Endothelial cell of umbilical vein (primary cell): ENCODE measurements around the gene KLHL13. TPM values are rescaled to one million over a fixed set of nuclear protein-coding genes. Genes with fewer than 3 reads are reported as not detected.

ENCODE experiments used
- BruUV-seq: library from RNA; stranded (reverse); fragments of 400-500 nt; replicated peaks from 2 replicates; lab custom pipeline; 2021; lab: Mats Ljungman, UMichigan
- CTCF ChIA-PET: fragments of 300-600, 350-600 bp; sonication (Branson Sonifier 250); formaldehyde crosslinking; loops from one replicate; lab custom pipeline; 2021; ENCODE audit warnings: antibody characterized with exemption, inconsistent platforms; lab: Charles Lee
- POLR2A ChIA-PET: fragments of 300-600, 350-600 bp; sonication (Branson Sonifier 250); formaldehyde crosslinking; loops from one replicate; lab custom pipeline; 2021; ENCODE audit warnings: antibody characterized with exemption, inconsistent platforms; lab: Charles Lee
- DNase-seq: peaks from one replicate; pipeline ENCODE4 v3.0.0-alpha.2; 2011; ENCODE audit warnings: low read depth, low spot score
- FAIRE-seq: peaks from 2 replicates; lab custom pipeline; 2011; peaks lifted over from hg19 to GRCh38; lab: Jason Lieb, UNC
- H2AFZ ChIP-seq: 2 replicates; pipeline ENCODE4 v1.6.0; 2012; ENCODE audit warnings: low read depth, low read length, control low read depth, inconsistent platforms
- H3K27ac ChIP-seq: 2 replicates; pipeline ENCODE4 v1.5.1; 2011; ENCODE audit warnings: low read depth, mild to moderate bottlenecking, control low read depth, low read length, moderate library complexity; ENCODE audit not compliant: insufficient read depth
- H3K27me3 ChIP-seq, 2 experiments: 2 replicates each; pipeline versions ENCODE4 v1.6.0 to v1.6.1; 2011; ENCODE audit warnings: low read length in 2 of 2, mixed read lengths in 1 of 2; ENCODE audit not compliant: control insufficient read depth in 2 of 2, insufficient read depth in 2 of 2
- H3K36me3 ChIP-seq, 2 experiments: 2 replicates in 1 of 2; 3 replicates in 1 of 2; pipeline ENCODE4 v1.5.1; 2011; ENCODE audit warnings: low read length in 2 of 2, mild to moderate bottlenecking in 1 of 2, moderate library complexity in 1 of 2; ENCODE audit not compliant: control insufficient read depth in 2 of 2, insufficient read depth in 2 of 2; ENCODE audit errors: extremely low read depth in 1 of 2
- H3K4me1 ChIP-seq: 3 replicates; pipeline ENCODE4 v1.5.1; 2011; ENCODE audit warnings: mild to moderate bottlenecking, low read length; ENCODE audit not compliant: control insufficient read depth, insufficient read depth; ENCODE audit errors: extremely low read depth
- H3K4me2 ChIP-seq: 2 replicates; pipeline ENCODE4 v1.6.1; 2011; ENCODE audit warnings: low read length, control low read depth, mixed read lengths; ENCODE audit not compliant: insufficient read depth
- H3K4me3 ChIP-seq, 3 experiments: fragments of 200-600 bp in 1 of 3; sonication (generic), shearing (Covaris generic) in 1 of 3; replicated peaks in 1 of 3; 2 replicates each; pipeline ENCODE4 v1.5.1; 2011 to 2016; ENCODE audit warnings: control low read depth in 3 of 3, low read length in 3 of 3, mild to moderate bottlenecking in 2 of 3, inconsistent platforms in 1 of 3, low read depth in 1 of 3, moderate library complexity in 1 of 3; ENCODE audit not compliant: insufficient read depth in 1 of 3
- H3K79me2 ChIP-seq: 2 replicates; pipeline ENCODE4 v1.6.0; 2012; ENCODE audit warnings: low read length, inconsistent platforms; ENCODE audit not compliant: control insufficient read depth, insufficient read depth
- H3K9ac ChIP-seq: replicated peaks from 2 replicates; pipeline ENCODE3; 2011; ENCODE audit warnings: low read length, control low read depth; ENCODE audit not compliant: insufficient read depth; ENCODE audit errors: extremely low read depth
- H3K9me1 ChIP-seq: replicated peaks from 3 replicates; pipeline ENCODE4 v1.6.0; 2011; ENCODE audit warnings: mild to moderate bottlenecking, low read length; ENCODE audit not compliant: control insufficient read depth, insufficient read depth; ENCODE audit errors: extremely low read depth
- H3K9me3 ChIP-seq: replicated peaks from 2 replicates; pipeline ENCODE4 v1.5.1; 2012; ENCODE audit warnings: low read length, inconsistent platforms; ENCODE audit not compliant: control insufficient read depth, insufficient read depth
- H4K20me1 ChIP-seq: replicated peaks from 2 replicates; pipeline ENCODE3; 2011; ENCODE audit warnings: mild to moderate bottlenecking, low read length; ENCODE audit not compliant: control insufficient read depth, insufficient read depth; ENCODE audit errors: extremely low read depth
- EZH2 ChIP-seq: IDR thresholded peaks from 2 replicates; pipeline ENCODE4 v1.6.1; 2012; ENCODE audit warnings: borderline replicate concordance, low read depth, mild to moderate bottlenecking, moderate library complexity, low read length, inconsistent platforms; ENCODE audit not compliant: severe bottlenecking
- FOS ChIP-seq: IDR thresholded peaks from 2 replicates; pipeline ENCODE4 v1.6.1; 2011; ENCODE audit warnings: mild to moderate bottlenecking, low read length, moderate library complexity, borderline replicate concordance; ENCODE audit not compliant: insufficient read depth
- GATA2 ChIP-seq: IDR thresholded peaks from 2 replicates; pipeline ENCODE4 v1.7.0; 2011; ENCODE audit warnings: low read depth, mild to moderate bottlenecking, moderate library complexity, mixed read lengths, low read length; ENCODE audit not compliant: insufficient read length, insufficient read depth
- JUN ChIP-seq: IDR thresholded peaks from 2 replicates; pipeline ENCODE4 v1.6.1; 2011; ENCODE audit warnings: borderline replicate concordance, low read depth; ENCODE audit not compliant: insufficient read length, insufficient read depth
- MYC ChIP-seq: IDR thresholded peaks from one replicate; pipeline ENCODE4 v1.6.1; 2011; ENCODE audit warnings: mild to moderate bottlenecking, low read depth, low read length
- POLR2A ChIP-seq: IDR thresholded peaks from 2 replicates; pipeline ENCODE4 v1.6.1; 2012; ENCODE audit warnings: low read depth, mild to moderate bottlenecking, control low read depth, low read length
- POLR2AphosphoS5 ChIP-seq: IDR thresholded peaks from 2 replicates; pipeline ENCODE4 v1.6.1; 2012; ENCODE audit warnings: low read depth, mild to moderate bottlenecking, control low read depth, low read length, moderate library complexity; ENCODE audit not compliant: insufficient read depth
- dilution Hi-C: fragments of 300-500 bp; cut with MboI; formaldehyde crosslinking; loops from one replicate; pipeline ENCODE4 v1.15.0; 2019; ENCODE audit warnings: low sequenced_read_pairs; ENCODE audit not compliant: extremely low pct_ligation_motif_present
- intact Hi-C: fragments of 100-400 bp; cut with micrococcal nuclease; formaldehyde crosslinking; loops from one replicate; pipeline ENCODE4 v1.10.0; 2022
- polyA plus RNA-seq, 4 experiments: library from polyadenylated mRNA; depleted of rRNA in 3 of 4; stranded (reverse) in 3 of 4; unstranded in 1 of 4; fragments of >200 nt; gene quantifications; 2 replicates each; pipeline versions ENCODE4 v1.2.1 to v1.2.3, GENCODE V29; 2011 to 2012; ENCODE audit warnings: missing spikeins in 1 of 4
- total RNA-seq: library from RNA; stranded (reverse); gene quantifications from 2 replicates; pipeline ENCODE4 v1.2.3, GENCODE V29; 2021
- TF ChIP-seq, protein P1 (sequence below), 2 donors: IDR thresholded peaks; 1 replicate in 1 of 2; 2 replicates in 1 of 2; pipeline ENCODE4 v1.5.1; 2011; ENCODE audit warnings: low read length in 2 of 2, mild to moderate bottlenecking in 2 of 2, moderate library complexity in 2 of 2, control low read depth in 1 of 2, inconsistent platforms in 1 of 2, low read depth in 1 of 2; ENCODE audit not compliant: insufficient read depth in 1 of 2; ENCODE audit errors: extremely low read depth in 1 of 2
- TF ChIP-seq, protein P2 (sequence below): IDR thresholded peaks from 2 replicates; pipeline ENCODE4 v1.6.1; 2011; ENCODE audit not compliant: insufficient read depth, insufficient read length

The KLHL13 gene
- total and polyA plus RNA-seq, 2 donors (not counting 3 experiments of a cell fraction or from before 2014, with no cell fraction given) = 15.3 to 18.2 TPM

DNA sequence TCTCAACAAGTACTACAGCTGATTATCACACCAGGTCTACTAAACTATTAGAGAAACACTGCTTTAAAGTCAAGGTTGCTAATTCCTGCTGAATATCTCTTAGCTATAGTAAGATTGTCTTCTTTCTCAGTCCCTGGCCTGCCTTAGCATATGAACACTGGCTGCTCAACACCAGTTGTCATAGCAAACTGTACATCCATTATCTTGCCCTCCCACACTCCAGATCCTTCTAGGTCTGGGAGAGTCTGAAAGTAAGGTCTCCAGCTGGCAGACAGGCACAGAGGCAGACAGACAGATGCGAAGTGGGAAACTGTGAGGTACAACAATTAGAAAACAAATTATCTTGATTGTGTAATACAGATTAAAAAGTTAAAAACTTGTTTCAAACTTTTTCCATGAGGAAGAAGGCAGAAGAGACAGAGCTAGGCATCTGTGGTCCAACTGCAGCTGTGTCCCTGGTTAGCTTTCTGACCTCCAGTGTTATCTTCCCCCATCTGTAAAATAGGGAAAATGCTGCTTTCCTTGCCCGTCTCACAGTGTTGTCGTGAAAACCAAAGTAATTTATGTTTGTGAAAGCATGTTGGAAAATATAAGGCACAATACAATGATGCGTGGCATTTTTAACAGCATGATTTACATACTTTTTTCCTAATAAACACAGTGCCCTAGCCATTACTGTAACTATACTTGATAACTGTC lies 133.8 kb downstream of the KLHL13 start:
- FAIRE-seq = no peak

DNA sequence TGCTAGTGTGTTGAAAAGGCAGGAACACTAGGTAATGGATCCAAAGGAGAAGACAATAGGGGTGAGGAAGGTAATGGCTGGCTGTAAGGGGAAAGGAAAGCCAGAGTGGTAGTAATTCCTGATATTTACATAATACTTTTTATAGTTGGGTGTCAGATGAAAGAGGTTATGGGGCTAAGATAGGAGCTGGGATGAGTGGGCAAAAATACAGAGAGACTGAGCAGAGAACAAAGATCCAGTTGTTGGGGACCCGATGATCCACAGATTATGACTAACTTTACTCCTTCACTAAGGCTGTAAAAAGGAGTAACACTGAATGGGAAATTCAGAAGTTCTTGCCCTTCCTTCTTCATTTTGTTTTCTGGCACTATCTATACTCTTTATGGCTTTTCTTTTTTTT lies 138.2 kb downstream of the KLHL13 start:
- dilution Hi-C loops = no loop called here
- FAIRE-seq = no peak

More for the DNA sequence above, 133.8 kb downstream of the KLHL13 start:
- Histone ChIP-seq H4K20me1 (no peaks in the 10 kb centered on the region), H3K4me2 (no peak overlapping the region), H3K79me2 (no peaks in the 10 kb centered on the region), H3K9ac (no peak overlapping the region), H3K9me3 (no peaks in the 10 kb centered on the region), H3K27ac (no peak overlapping the region), H3K4me1 (no peaks in the 10 kb centered on the region), H2AFZ (no peak overlapping the region), H3K27me3 (no peaks in the 10 kb centered on the region), H3K36me3 (no peaks in the 10 kb centered on the region), H3K4me3 (no peak overlapping the region), H3K9me1 (no peaks in the 10 kb centered on the region)
- TF ChIP-seq FOS = no peak
- DNase-seq = no peak
- POLR2A ChIA-PET = no interaction called here
- dilution Hi-C loops = no loop called here
- intact Hi-C loops = loop anchor here (5.0 kb wide), 1 partner anchor 1776 kb away; no protein-coding TSS in a partner anchor
- no TSS peak for BruUV-seq
- CTCF ChIA-PET = interaction anchor here (1.3 kb wide), 1 partner anchor 12 kb away, joined by 3 read pairs; no protein-coding TSS in a partner anchor

More for the DNA sequence above, 138.2 kb downstream of the KLHL13 start:
- no TSS peak for BruUV-seq
- no peaks in the 10 kb centered on the region for H4K20me1 ChIP-seq
- no peaks in the 10 kb centered on the region for H3K9me1 ChIP-seq
- intact Hi-C loops = no loop called here
- H3K9ac ChIP-seq = no peak overlapping the region
- H3K4me3 ChIP-seq = no peak overlapping the region
- TF ChIP-seq, protein P1, sequence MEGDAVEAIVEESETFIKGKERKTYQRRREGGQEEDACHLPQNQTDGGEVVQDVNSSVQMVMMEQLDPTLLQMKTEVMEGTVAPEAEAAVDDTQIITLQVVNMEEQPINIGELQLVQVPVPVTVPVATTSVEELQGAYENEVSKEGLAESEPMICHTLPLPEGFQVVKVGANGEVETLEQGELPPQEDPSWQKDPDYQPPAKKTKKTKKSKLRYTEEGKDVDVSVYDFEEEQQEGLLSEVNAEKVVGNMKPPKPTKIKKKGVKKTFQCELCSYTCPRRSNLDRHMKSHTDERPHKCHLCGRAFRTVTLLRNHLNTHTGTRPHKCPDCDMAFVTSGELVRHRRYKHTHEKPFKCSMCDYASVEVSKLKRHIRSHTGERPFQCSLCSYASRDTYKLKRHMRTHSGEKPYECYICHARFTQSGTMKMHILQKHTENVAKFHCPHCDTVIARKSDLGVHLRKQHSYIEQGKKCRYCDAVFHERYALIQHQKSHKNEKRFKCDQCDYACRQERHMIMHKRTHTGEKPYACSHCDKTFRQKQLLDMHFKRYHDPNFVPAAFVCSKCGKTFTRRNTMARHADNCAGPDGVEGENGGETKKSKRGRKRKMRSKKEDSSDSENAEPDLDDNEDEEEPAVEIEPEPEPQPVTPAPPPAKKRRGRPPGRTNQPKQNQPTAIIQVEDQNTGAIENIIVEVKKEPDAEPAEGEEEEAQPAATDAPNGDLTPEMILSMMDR (IDR thresholded peaks at IDR 0.05; ENCODE audit: extremely low read depth in 1 of 2, insufficient read depth in 1 of 2, low read depth in 1 of 2, low read length in 2 of 2) = no peak
- TF ChIP-seq POLR2AphosphoS5 (no peak), GATA2 (no peak), POLR2A (no peak), EZH2 (no peak), JUN (no peak), FOS (no peak), MYC (no peak)
- TF ChIP-seq, protein P2, sequence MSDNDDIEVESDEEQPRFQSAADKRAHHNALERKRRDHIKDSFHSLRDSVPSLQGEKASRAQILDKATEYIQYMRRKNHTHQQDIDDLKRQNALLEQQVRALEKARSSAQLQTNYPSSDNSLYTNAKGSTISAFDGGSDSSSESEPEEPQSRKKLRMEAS = no peak
- ChIA-PET POLR2A (no interaction called here), CTCF (no interaction called here)
- no peaks in the 10 kb centered on the region for H3K36me3 ChIP-seq
- H3K27me3 ChIP-seq = no peaks in the 10 kb centered on the region
- H3K4me2 ChIP-seq = no peak overlapping the region
- no peaks in the 10 kb centered on the region for H3K4me1 ChIP-seq
- H3K27ac ChIP-seq = no peak overlapping the region
- no peaks in the 10 kb centered on the region for H3K9me3 ChIP-seq
- H3K79me2 ChIP-seq = no peaks in the 10 kb centered on the region
- H2AFZ ChIP-seq = no peak overlapping the region
- DNase-seq = no peak
